GM12864 (cell line): ENCODE results near the gene ZNF764.
A peak's percentile ranks its signal among the peaks of the same experiment; 100 is the strongest.

ENCODE experiments used
- DNase-seq: peaks from one replicate; pipeline ENCODE4 v3.0.0-alpha.2; 2011; ENCODE audit warnings: low read depth
- H3K4me3 ChIP-seq: 2 replicates; pipeline ENCODE4 v1.5.1; 2011; ENCODE audit warnings: mild to moderate bottlenecking, low read depth, low read length, control low read depth
- TF ChIP-seq, protein P1 (sequence below): IDR thresholded peaks from 2 replicates; pipeline ENCODE4 v1.5.1; 2011; ENCODE audit warnings: low read depth, mild to moderate bottlenecking, moderate library complexity, low read length, control low read depth, inconsistent platforms; ENCODE audit errors: missing control alignments

ZNF764 gene

GRCh38 chr16:30557957-30558788 lies at the start of gene ZNF764:
ZNF764 (minus strand) TSS chr16:30558374; CDS start chr16:30558182, 192 bp downstream.
- DNase-seq, result peak; percentile 93
- H3K4me3 ChIP-seq, result peak within 1 kb of the TSS; percentile 85
- TF ChIP-seq, protein P1, sequence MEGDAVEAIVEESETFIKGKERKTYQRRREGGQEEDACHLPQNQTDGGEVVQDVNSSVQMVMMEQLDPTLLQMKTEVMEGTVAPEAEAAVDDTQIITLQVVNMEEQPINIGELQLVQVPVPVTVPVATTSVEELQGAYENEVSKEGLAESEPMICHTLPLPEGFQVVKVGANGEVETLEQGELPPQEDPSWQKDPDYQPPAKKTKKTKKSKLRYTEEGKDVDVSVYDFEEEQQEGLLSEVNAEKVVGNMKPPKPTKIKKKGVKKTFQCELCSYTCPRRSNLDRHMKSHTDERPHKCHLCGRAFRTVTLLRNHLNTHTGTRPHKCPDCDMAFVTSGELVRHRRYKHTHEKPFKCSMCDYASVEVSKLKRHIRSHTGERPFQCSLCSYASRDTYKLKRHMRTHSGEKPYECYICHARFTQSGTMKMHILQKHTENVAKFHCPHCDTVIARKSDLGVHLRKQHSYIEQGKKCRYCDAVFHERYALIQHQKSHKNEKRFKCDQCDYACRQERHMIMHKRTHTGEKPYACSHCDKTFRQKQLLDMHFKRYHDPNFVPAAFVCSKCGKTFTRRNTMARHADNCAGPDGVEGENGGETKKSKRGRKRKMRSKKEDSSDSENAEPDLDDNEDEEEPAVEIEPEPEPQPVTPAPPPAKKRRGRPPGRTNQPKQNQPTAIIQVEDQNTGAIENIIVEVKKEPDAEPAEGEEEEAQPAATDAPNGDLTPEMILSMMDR, result peak; percentile 30

DNA sequence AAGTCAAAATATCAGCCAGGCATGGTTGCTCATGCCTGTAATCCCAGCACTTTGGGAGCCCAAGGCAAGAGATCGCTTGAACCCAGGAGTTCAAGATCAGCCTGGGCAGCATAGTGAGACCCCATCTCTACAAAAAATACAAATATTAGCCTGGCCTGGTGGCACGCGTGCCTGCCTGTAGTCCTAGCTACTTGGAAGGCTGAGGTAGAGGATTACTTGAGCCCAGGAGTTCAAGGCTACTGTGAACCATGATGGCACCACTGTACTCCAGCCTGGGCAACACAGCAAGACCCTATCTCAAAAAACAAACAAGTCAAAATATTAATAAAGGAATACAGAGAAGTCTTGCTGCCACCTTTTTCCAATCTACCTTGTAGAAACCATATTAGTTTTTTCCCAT lies 47.8 kb upstream of the ZNF764 start:
- TF ChIP-seq, protein P1, result no peak
- no peak overlapping the region for H3K4me3 ChIP-seq
- no peak for DNase-seq

- no peak for DNase-seq
- TF ChIP-seq, protein P1, result no peak
- no peak overlapping the region for H3K4me3 ChIP-seq
Measured at GRCh38 chr16:30605158-30605557, 47.0 kb upstream of the ZNF764 start.

- no peak overlapping the region for H3K4me3 ChIP-seq
- no peak for DNase-seq
- TF ChIP-seq, protein P1, result no peak
Measured at GRCh38 chr16:30604316-30604947, 46.3 kb upstream of the ZNF764 start.

GRCh38 chr16:30603945-30604315 lies 45.8 kb upstream of the ZNF764 start:
- TF ChIP-seq, protein P1, result no peak
- no peak overlapping the region for H3K4me3 ChIP-seq
- no peak for DNase-seq

GRCh38 chr16:30602616-30603277 lies 44.6 kb upstream of the ZNF764 start:
- TF ChIP-seq, protein P1, result no peak
- DNase-seq, result no peak
- no peak overlapping the region for H3K4me3 ChIP-seq
